NOMO-1 (cell line): Measurements from ENCODE around the gene COPS9.

Experiments used
- DNase-seq, 2 experiments: peaks; one replicate each; lab custom pipeline; 2025; ENCODE audit not compliant: unreplicated experiment in 2 of 2; lab: John Stamatoyannopoulos, UW

Gene COPS9

GRCh38 chr2:240137596-240138253 is 1.6 kb upstream of the COPS9 start:
- no peak for DNase-seq

GRCh38 chr2:240136671-240137292 is 677 bp upstream of the COPS9 start:
- peak; percentile 3 to 22 for DNase-seq

- no peak for DNase-seq
Measured at GRCh38 chr2:240135706-240136012, 446 bp downstream of the COPS9 start.

- no peak for DNase-seq
Measured at GRCh38 chr2:240134956-240135520, 1.1 kb downstream of the COPS9 start.

GRCh38 chr2:240134466-240134865 is 1.6 kb downstream of the COPS9 start:
- no peak for DNase-seq

- no peak for DNase-seq
Measured at GRCh38 chr2:240133401-240133800, 2.7 kb downstream of the COPS9 start.

- DNase-seq: no peak
Measured at GRCh38 chr2:240132651-240132980, 3.5 kb downstream of the COPS9 start.

- no peak for DNase-seq
Measured at GRCh38 chr2:240131941-240132650, 4.0 kb downstream of the COPS9 start.

- DNase-seq: no peak
Measured at GRCh38 chr2:240131296-240131695, 4.8 kb downstream of the COPS9 start.

GRCh38 chr2:240130393-240131195 is 5.5 kb downstream of the COPS9 start:
- no peak for DNase-seq

GRCh38 chr2:240129731-240130392 is 6.2 kb downstream of the COPS9 start:
- no peak for DNase-seq

GRCh38 chr2:240129311-240129710 is 6.8 kb downstream of the COPS9 start:
- DNase-seq: no peak

- no peak for DNase-seq
Measured at GRCh38 chr2:240128608-240129145, 7.4 kb downstream of the COPS9 start.

- DNase-seq: no peak
Measured at GRCh38 chr2:240127911-240128607, 8.0 kb downstream of the COPS9 start.

GRCh38 chr2:240127191-240127750 is 8.8 kb downstream of the COPS9 start:
- DNase-seq: no peak

GRCh38 chr2:240126731-240127130 is 9.4 kb downstream of the COPS9 start:
- no peak for DNase-seq

GRCh38 chr2:240125742-240126141 is 10.4 kb downstream of the COPS9 start:
- DNase-seq: no peak

GRCh38 chr2:240124651-240125030 is 11.5 kb downstream of the COPS9 start:
- no peak for DNase-seq

- DNase-seq: no peak
Measured at GRCh38 chr2:240123821-240124650, 12.1 kb downstream of the COPS9 start.
